Testis (tissue), 2 donors: ENCODE measurements around the gene ADGRG7.

ENCODE experiments used
- POLR2A ChIP-seq: fragments of 450-650 bp; IDR thresholded peaks from one replicate; pipeline ENCODE4 v1.6.1; 2017; ENCODE audit warnings: antibody characterized with exemption, mild to moderate bottlenecking, moderate library complexity
- TF ChIP-seq, protein P1 (sequence below), 3 experiments: fragments of 450-650 bp in 2 of 3; fragments of 200-600 bp in 1 of 3; sonication (generic) in 1 of 3; IDR thresholded peaks; one replicate each; pipeline ENCODE4 v1.5.1; 2016 to 2019; ENCODE audit warnings: antibody characterized with exemption in 3 of 3, mild to moderate bottlenecking in 2 of 3, moderate library complexity in 1 of 3

DNA sequence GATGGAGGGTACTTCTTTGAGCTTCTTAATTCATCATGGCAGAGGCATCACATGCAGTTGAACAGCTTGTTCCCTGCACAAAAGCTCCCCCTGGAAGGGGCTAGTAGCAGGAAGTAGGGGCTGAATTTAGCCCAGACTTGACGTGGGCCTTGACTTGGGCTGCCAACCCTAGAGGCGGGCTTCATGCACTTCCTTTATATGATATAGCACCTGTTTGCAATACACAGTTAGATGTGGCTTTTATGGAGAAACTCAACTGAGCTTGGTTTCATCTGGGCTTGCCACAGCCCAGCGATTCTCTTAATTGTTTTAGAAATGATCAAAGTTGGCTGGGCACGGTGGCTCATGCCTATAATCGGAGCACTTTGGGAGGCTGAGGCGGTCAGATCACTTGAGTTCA lies 33.7 kb upstream of the ADGRG7 start:
- TF ChIP-seq, protein P1, sequence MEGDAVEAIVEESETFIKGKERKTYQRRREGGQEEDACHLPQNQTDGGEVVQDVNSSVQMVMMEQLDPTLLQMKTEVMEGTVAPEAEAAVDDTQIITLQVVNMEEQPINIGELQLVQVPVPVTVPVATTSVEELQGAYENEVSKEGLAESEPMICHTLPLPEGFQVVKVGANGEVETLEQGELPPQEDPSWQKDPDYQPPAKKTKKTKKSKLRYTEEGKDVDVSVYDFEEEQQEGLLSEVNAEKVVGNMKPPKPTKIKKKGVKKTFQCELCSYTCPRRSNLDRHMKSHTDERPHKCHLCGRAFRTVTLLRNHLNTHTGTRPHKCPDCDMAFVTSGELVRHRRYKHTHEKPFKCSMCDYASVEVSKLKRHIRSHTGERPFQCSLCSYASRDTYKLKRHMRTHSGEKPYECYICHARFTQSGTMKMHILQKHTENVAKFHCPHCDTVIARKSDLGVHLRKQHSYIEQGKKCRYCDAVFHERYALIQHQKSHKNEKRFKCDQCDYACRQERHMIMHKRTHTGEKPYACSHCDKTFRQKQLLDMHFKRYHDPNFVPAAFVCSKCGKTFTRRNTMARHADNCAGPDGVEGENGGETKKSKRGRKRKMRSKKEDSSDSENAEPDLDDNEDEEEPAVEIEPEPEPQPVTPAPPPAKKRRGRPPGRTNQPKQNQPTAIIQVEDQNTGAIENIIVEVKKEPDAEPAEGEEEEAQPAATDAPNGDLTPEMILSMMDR (IDR thresholded peaks at IDR 0.05), result no peak
- no peak for TF ChIP-seq POLR2A
